Measurements from ENCODE around the gene MCU. TPM values are rescaled to one million over a fixed set of nuclear protein-coding genes. Genes with fewer than 3 reads are reported as not detected.

Gene MCU
- total RNA-seq, 4 donors from 2014 or later = 25.1 to 82.4 (median 65.1) TPM

GRCh38 chr10:72800000-72800740, 108.2 kb downstream of the MCU start:
- H3K4me3 ChIP-seq = no peak overlapping the region
- no peaks in the 10 kb centered on the region for H3K27me3 ChIP-seq
- TF ChIP-seq POLR2A (IDR thresholded peaks at IDR 0.05) = no peak
- no peak for TF ChIP-seq CTCF (IDR thresholded peaks at IDR 0.05)
- peak in 1 of 3 donors; percentile 8 for TF ChIP-seq POLR2AphosphoS5 (IDR thresholded peaks at IDR 0.05)
- no peak for TF ChIP-seq EP300 (IDR thresholded peaks at IDR 0.05; ENCODE audit: low read depth)
- H3K27ac ChIP-seq = no peak overlapping the region
- H3K9me3 ChIP-seq = no peaks in the 10 kb centered on the region
- in situ Hi-C loops (cut with MboI; ENCODE audit: low pct_ligation_motif_present in 1 of 4, low pct_unique_long_range_greater_than_20kb in 1 of 4, low sequenced_read_pairs in 3 of 4) (no loop called here), intact Hi-C loops (cut with DNase I; ENCODE audit: low total_unique reads) (no loop called here)
- WGBS, 2 donors (ENCODE audit: low coverage in 1 of 2) = 43 to 59% methylated on average over 4 of the region's 4 CpGs
- H3K4me1 ChIP-seq = peaks cover 0 to 10% (median 0%) of the 10 kb centered on the region in 4 donors
- no peak for DNase-seq
- no peaks in the 10 kb centered on the region for H3K36me3 ChIP-seq

- Histone ChIP-seq H3K27me3 (no peaks in the 10 kb centered on the region), H3K4me1 (peaks cover 0 to 10% (median 0%) of the 10 kb centered on the region in 4 donors), H3K4me3 (no peak overlapping the region), H3K36me3 (no peaks in the 10 kb centered on the region), H3K9me3 (no peaks in the 10 kb centered on the region), H3K27ac (no peak overlapping the region)
- no peak for DNase-seq
- intact Hi-C loops (cut with DNase I; ENCODE audit: low total_unique reads) = no loop called here
- WGBS, 2 donors (ENCODE audit: low coverage in 1 of 2) = 68 to 72% methylated on average over 5 to 6 of the region's 6 CpGs
- no peak for TF ChIP-seq POLR2A (IDR thresholded peaks at IDR 0.05)
- TF ChIP-seq POLR2AphosphoS5 (IDR thresholded peaks at IDR 0.05) = no peak
- no peak for TF ChIP-seq CTCF (IDR thresholded peaks at IDR 0.05)
- TF ChIP-seq EP300 (IDR thresholded peaks at IDR 0.05; ENCODE audit: low read depth) = no peak
- in situ Hi-C loops (cut with MboI; ENCODE audit: low pct_ligation_motif_present in 1 of 4, low pct_unique_long_range_greater_than_20kb in 1 of 4, low sequenced_read_pairs in 3 of 4) = no loop called here
Measured at GRCh38 chr10:72800741-72801092, 108.8 kb downstream of the MCU start.

DNA sequence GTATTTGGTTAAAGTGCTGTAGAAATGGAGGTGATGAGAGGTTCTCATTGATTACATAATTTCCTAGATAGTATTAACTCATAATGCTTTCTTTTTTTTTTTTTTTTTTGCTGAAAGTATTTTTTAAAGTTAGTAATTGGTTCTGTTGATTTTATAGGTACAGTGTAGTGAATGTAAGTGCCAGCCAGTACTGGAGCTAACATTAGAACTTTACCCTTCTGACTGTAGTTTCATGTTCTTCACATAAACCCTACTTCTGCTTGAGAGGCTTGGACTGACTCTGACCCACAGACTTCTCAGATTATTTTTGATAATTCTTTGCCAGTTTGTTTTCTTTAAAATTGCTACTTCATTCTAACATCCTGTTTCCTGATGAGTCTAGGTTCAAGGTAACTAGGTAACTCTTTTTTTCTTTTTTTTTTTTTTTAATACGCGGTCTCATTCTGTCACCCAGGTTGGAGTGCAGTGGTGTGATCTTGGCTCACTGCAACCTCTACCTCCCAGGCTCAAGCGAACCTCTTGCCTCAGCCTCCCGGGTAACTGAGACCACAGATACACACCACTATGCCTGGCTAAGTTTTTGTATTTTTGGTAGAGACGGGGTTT, 109.4 kb downstream of the MCU start:
- in situ Hi-C loops (cut with MboI; ENCODE audit: low pct_ligation_motif_present in 1 of 4, low pct_unique_long_range_greater_than_20kb in 1 of 4, low sequenced_read_pairs in 3 of 4) (no loop called here), intact Hi-C loops (cut with DNase I; ENCODE audit: low total_unique reads) (no loop called here)
- 94 to 100% methylated on average over 4 to 5 of the region's 5 CpGs for whole genome bisulfite sequencing, 2 donors (ENCODE audit: low coverage in 1 of 2)
- no peak for DNase-seq
- Histone ChIP-seq H3K36me3 (no peaks in the 10 kb centered on the region), H3K27me3 (no peaks in the 10 kb centered on the region), H3K4me3 (no peak overlapping the region), H3K4me1 (peaks cover 0 to 10% (median 0%) of the 10 kb centered on the region in 4 donors), H3K9me3 (no peaks in the 10 kb centered on the region), H3K27ac (no peak overlapping the region)
- TF ChIP-seq CTCF (IDR thresholded peaks at IDR 0.05) (no peak), POLR2A (IDR thresholded peaks at IDR 0.05) (no peak), POLR2AphosphoS5 (IDR thresholded peaks at IDR 0.05) (no peak), EP300 (IDR thresholded peaks at IDR 0.05; ENCODE audit: low read depth) (no peak)

DNA sequence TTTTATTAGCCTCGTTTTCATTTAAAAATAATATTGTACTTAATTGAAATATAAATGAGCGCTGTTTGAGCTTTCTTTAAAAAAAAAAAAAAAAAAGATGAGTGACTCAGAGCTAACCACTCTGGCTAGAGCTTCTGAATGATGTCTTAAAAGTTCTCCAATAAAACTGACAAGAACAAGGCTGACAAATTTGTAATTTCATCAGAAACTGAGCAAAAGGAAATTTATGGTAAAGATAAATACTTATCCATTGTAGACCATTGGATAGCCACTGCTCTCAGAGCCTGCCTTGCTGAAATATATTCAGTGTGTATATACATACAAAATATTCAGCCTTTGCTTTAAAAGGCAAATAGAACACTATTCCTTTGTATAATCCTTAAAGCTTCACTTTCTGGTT, 110.4 kb downstream of the MCU start:
- in situ Hi-C loops (cut with MboI; ENCODE audit: low pct_ligation_motif_present in 1 of 4, low pct_unique_long_range_greater_than_20kb in 1 of 4, low sequenced_read_pairs in 3 of 4) (no loop called here), intact Hi-C loops (cut with DNase I; ENCODE audit: low total_unique reads) (no loop called here)
- no peak overlapping the region for H3K27ac ChIP-seq

More for the DNA sequence above, 110.4 kb downstream of the MCU start:
- Histone ChIP-seq H3K27me3 (no peaks in the 10 kb centered on the region), H3K9me3 (no peaks in the 10 kb centered on the region), H3K36me3 (no peaks in the 10 kb centered on the region), H3K4me3 (no peak overlapping the region), H3K4me1 (peaks cover 0 to 10% (median 0%) of the 10 kb centered on the region in 4 donors)
- DNase-seq = no peak
- WGBS, 2 donors (ENCODE audit: low coverage in 1 of 2) = 66 to 85% methylated on average over 2 of the region's 2 CpGs
- no peak for TF ChIP-seq POLR2AphosphoS5 (IDR thresholded peaks at IDR 0.05)
- TF ChIP-seq CTCF (IDR thresholded peaks at IDR 0.05) = no peak
- no peak for TF ChIP-seq EP300 (IDR thresholded peaks at IDR 0.05; ENCODE audit: low read depth)
- no peak for TF ChIP-seq POLR2A (IDR thresholded peaks at IDR 0.05)
